Measurements from ENCODE around the gene IL20. TPM values are rescaled to one million over a fixed set of nuclear protein-coding genes. Genes with fewer than 3 reads are reported as not detected.

The IL20 gene
- total RNA-seq, 1 donor from 2014 or later: not detected

DNA sequence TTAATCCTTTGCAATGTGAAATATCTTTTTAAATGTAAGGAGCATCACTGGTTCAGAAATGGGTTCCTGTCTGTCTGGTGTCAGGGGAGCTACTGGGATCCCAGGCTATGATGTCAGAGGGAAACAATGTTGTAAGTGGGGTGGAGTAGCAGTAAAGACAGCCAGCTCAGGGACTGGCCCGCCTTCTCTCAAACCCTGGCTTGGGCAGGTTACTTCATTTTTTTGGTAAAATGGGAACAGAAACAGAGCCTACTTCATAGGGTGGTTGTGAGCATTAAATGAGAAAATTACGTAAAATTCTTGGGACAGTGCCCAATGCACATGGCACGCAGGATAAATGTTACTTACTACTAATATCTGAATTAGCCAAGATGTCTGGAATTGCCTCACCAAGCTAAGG is 30.7 kb upstream of the IL20 start:
- DNase-seq (ENCODE audit: extremely low spot score, unreplicated experiment): no peak
- Mint-ChIP-seq H3K9me3 (ENCODE audit: unreplicated experiment) (no peaks in the 10 kb centered on the region), H3K27ac (ENCODE audit: unreplicated experiment) (no peak overlapping the region), H3K4me3 (ENCODE audit: unreplicated experiment) (no peak overlapping the region), H3K27me3 (ENCODE audit: unreplicated experiment) (peaks cover 22% of the 10 kb centered on the region), H3K36me3 (ENCODE audit: unreplicated experiment) (no peaks in the 10 kb centered on the region), H3K4me1 (ENCODE audit: unreplicated experiment) (peaks cover 1% of the 10 kb centered on the region)
- TF ChIP-seq, protein P1, sequence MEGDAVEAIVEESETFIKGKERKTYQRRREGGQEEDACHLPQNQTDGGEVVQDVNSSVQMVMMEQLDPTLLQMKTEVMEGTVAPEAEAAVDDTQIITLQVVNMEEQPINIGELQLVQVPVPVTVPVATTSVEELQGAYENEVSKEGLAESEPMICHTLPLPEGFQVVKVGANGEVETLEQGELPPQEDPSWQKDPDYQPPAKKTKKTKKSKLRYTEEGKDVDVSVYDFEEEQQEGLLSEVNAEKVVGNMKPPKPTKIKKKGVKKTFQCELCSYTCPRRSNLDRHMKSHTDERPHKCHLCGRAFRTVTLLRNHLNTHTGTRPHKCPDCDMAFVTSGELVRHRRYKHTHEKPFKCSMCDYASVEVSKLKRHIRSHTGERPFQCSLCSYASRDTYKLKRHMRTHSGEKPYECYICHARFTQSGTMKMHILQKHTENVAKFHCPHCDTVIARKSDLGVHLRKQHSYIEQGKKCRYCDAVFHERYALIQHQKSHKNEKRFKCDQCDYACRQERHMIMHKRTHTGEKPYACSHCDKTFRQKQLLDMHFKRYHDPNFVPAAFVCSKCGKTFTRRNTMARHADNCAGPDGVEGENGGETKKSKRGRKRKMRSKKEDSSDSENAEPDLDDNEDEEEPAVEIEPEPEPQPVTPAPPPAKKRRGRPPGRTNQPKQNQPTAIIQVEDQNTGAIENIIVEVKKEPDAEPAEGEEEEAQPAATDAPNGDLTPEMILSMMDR (IDR thresholded peaks at IDR 0.05): no peak

DNA sequence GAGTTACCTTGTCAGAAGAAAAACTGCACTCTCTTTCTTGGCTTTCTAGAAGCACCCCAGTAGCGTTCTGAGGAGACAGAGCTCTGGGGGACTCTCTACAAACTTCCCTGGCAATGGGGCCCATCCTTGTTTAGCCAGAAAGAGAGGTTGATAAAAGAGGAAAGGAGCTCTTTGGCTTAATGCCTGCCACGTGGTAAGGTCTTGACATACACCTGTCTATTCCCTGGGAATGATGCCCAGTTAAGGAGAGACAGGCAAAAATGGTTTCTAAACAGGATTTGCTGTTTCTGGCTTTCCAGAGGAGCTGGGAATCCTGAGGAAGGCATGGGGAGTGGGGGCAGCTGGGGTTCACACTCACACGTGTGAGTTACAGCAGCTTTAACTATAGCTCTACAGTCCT is 30.2 kb upstream of the IL20 start:
- Mint-ChIP-seq H3K9me3 (ENCODE audit: unreplicated experiment) (no peaks in the 10 kb centered on the region), H3K4me3 (ENCODE audit: unreplicated experiment) (no peak overlapping the region), H3K27me3 (ENCODE audit: unreplicated experiment) (peaks cover 22% of the 10 kb centered on the region), H3K27ac (ENCODE audit: unreplicated experiment) (no peak overlapping the region), H3K36me3 (ENCODE audit: unreplicated experiment) (no peaks in the 10 kb centered on the region), H3K4me1 (ENCODE audit: unreplicated experiment) (peaks cover 2% of the 10 kb centered on the region)
- TF ChIP-seq, protein P1 (IDR thresholded peaks at IDR 0.05): no peak
- no peak for DNase-seq (ENCODE audit: extremely low spot score, unreplicated experiment)

DNA sequence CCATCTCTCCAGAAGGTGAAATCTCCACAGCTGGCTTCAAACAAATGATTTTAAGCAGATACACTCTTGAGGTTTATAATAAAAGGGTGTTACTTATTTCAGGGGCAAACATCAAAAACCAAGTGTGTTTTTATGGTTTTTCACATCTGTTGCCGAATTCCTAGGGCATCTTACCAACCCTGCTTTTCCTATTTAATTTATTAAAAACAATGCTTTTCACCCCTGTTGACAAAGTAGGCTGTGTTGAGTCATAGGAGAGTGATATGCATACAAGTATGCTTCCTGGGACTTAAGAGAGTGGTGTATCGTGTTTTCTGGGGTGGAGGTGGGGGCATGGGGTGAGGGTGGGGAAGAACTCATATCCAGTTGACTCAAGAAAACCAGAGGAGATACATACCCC is 29.3 kb upstream of the IL20 start:
- no peaks in the 10 kb centered on the region for H3K36me3 Mint-ChIP-seq (ENCODE audit: unreplicated experiment)
- peaks cover 18% of the 10 kb centered on the region for H3K27me3 Mint-ChIP-seq (ENCODE audit: unreplicated experiment)
- TF ChIP-seq, protein P1 (IDR thresholded peaks at IDR 0.05): no peak
- DNase-seq (ENCODE audit: extremely low spot score, unreplicated experiment): no peak
- no peaks in the 10 kb centered on the region for H3K9me3 Mint-ChIP-seq (ENCODE audit: unreplicated experiment)
- peaks cover 2% of the 10 kb centered on the region for H3K4me1 Mint-ChIP-seq (ENCODE audit: unreplicated experiment)
- H3K27ac Mint-ChIP-seq (ENCODE audit: unreplicated experiment): no peak overlapping the region
- no peak overlapping the region for H3K4me3 Mint-ChIP-seq (ENCODE audit: unreplicated experiment)

DNA sequence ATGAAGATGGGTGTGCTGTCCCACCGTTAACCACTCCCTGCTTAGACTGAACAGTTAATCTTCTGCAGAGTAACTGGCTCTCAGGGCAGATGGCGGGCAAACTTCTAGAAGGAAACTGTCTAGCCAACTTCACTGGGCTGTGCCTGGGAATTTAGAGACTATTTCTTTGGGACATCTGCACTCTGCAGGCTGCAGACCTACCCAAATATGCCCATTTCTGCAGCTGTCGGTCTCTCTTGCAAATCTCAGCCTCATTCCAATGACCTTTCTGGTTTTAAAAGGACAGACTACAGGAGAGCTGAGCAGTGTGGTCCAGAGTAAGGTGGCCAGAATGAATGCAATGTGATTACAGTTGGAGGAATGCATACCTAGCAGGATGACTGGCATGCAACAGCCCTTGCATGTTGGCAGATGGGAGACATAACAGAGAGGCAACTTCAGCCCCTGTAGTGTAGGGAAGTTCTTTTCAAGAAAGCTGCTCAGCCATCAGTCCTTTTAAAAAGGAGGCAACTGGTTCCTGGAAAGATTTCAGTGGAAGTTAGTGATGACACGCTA is 26.3 kb upstream of the IL20 start:
- peaks cover 2% of the 10 kb centered on the region for H3K4me1 Mint-ChIP-seq (ENCODE audit: unreplicated experiment)
- TF ChIP-seq, protein P1 (IDR thresholded peaks at IDR 0.05): no peak

DNA sequence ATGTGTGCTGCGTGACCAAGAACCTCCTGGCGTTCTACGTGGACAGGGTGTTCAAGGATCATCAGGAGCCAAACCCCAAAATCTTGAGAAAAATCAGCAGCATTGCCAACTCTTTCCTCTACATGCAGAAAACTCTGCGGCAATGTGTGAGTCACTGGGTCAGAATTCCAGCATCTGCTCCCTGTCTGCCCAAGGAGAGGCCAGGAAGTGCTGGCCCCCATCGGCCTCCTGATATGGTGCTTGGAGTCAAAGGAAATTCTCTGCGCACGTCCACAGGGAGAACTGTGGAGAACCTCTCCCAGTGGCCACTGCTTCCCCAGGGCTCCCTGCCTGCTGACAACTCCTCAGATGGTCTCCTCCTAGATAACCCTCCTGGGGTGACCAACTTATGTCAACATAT is 25.6 kb upstream of the IL20 start:
- Mint-ChIP-seq H3K9me3 (ENCODE audit: unreplicated experiment) (no peaks in the 10 kb centered on the region), H3K27ac (ENCODE audit: unreplicated experiment) (no peak overlapping the region), H3K4me3 (ENCODE audit: unreplicated experiment) (no peak overlapping the region), H3K27me3 (ENCODE audit: unreplicated experiment) (no peaks in the 10 kb centered on the region), H3K4me1 (ENCODE audit: unreplicated experiment) (peaks cover 2% of the 10 kb centered on the region), H3K36me3 (ENCODE audit: unreplicated experiment) (no peaks in the 10 kb centered on the region)
- DNase-seq (ENCODE audit: extremely low spot score, unreplicated experiment): no peak
- TF ChIP-seq, protein P1 (IDR thresholded peaks at IDR 0.05): no peak

More for the DNA sequence above, 26.3 kb upstream of the IL20 start:
- H3K27me3 Mint-ChIP-seq (ENCODE audit: unreplicated experiment): peaks cover 3% of the 10 kb centered on the region
- no peak overlapping the region for H3K4me3 Mint-ChIP-seq (ENCODE audit: unreplicated experiment)
- no peak overlapping the region for H3K27ac Mint-ChIP-seq (ENCODE audit: unreplicated experiment)
- DNase-seq (ENCODE audit: extremely low spot score, unreplicated experiment): no peak
- H3K36me3 Mint-ChIP-seq (ENCODE audit: unreplicated experiment): no peaks in the 10 kb centered on the region
- no peaks in the 10 kb centered on the region for H3K9me3 Mint-ChIP-seq (ENCODE audit: unreplicated experiment)
